Mesothelial cell of epicardium (in vitro differentiated cells): ENCODE results near the gene MKRN2. TPM values are rescaled to one million over a fixed set of nuclear protein-coding genes. Genes with fewer than 3 reads are reported as not detected.

Experiments used
- DNase-seq, 2 experiments: peaks; one replicate each; pipeline ENCODE4 v3.0.0; 2021; ENCODE audit warnings: low spot score in 2 of 2; ENCODE audit not compliant: unreplicated experiment in 2 of 2
- H3K27ac Mint-ChIP-seq: 2 replicates; pipeline ENCODE4 v1.8.0; 2021; ENCODE audit warnings: mixed read lengths
- H3K27me3 Mint-ChIP-seq: 2 replicates; pipeline ENCODE4 v1.8.0; 2021; ENCODE audit warnings: low read depth, mixed read lengths
- H3K36me3 Mint-ChIP-seq: 2 replicates; pipeline ENCODE4 v1.8.0; 2021; ENCODE audit warnings: mixed read lengths
- H3K4me1 Mint-ChIP-seq: 2 replicates; pipeline ENCODE4 v1.8.0; 2021; ENCODE audit warnings: mixed read lengths
- H3K4me3 Mint-ChIP-seq: 2 replicates; pipeline ENCODE4 v1.8.0; 2021; ENCODE audit warnings: mild to moderate bottlenecking, moderate library complexity, mixed read lengths
- H3K9me3 Mint-ChIP-seq: 2 replicates; pipeline ENCODE4 v1.8.0; 2021; ENCODE audit warnings: mixed read lengths
- total RNA-seq: library from RNA; stranded (reverse); gene quantifications from 3 replicates; pipeline ENCODE4 v1.2.1, GENCODE V29; 2021
- TF ChIP-seq, protein P1 (sequence below): fragments of 200-600 bp; sonication (generic); IDR thresholded peaks from one replicate; pipeline ENCODE4 v1.5.0; 2021; ENCODE audit warnings: antibody characterized with exemption; ENCODE audit not compliant: unreplicated experiment

Gene MKRN2
- total RNA-seq, 1 donor from 2014 or later, result 34.2 TPM

DNA sequence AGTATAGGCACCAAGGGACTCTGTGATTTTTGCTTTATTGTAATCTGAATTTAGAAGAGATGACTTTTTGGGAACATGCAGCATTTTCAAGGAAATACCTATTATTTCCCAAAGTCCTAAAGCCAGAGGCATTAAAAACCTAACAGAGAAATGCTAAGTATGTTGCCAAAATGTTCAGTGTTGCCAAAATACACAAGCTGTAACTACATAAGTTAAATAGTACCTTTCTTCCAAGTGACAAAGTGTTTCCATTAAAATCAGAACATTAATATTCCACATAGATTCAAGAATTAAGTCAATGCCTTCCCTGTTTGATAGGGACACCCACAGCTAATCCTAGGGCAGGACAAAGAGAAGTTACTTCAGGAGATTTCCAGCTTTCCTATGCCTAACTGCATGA, 42.0 kb downstream of the MKRN2 start:
- no peak for DNase-seq
- Mint-ChIP-seq H3K9me3 (no peaks in the 10 kb centered on the region), H3K36me3 (peaks cover 50% of the 10 kb centered on the region), H3K4me1 (no peaks in the 10 kb centered on the region), H3K4me3 (no peak overlapping the region), H3K27me3 (no peaks in the 10 kb centered on the region), H3K27ac (no peak overlapping the region)
- TF ChIP-seq, protein P1, sequence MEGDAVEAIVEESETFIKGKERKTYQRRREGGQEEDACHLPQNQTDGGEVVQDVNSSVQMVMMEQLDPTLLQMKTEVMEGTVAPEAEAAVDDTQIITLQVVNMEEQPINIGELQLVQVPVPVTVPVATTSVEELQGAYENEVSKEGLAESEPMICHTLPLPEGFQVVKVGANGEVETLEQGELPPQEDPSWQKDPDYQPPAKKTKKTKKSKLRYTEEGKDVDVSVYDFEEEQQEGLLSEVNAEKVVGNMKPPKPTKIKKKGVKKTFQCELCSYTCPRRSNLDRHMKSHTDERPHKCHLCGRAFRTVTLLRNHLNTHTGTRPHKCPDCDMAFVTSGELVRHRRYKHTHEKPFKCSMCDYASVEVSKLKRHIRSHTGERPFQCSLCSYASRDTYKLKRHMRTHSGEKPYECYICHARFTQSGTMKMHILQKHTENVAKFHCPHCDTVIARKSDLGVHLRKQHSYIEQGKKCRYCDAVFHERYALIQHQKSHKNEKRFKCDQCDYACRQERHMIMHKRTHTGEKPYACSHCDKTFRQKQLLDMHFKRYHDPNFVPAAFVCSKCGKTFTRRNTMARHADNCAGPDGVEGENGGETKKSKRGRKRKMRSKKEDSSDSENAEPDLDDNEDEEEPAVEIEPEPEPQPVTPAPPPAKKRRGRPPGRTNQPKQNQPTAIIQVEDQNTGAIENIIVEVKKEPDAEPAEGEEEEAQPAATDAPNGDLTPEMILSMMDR, result no peak

DNA sequence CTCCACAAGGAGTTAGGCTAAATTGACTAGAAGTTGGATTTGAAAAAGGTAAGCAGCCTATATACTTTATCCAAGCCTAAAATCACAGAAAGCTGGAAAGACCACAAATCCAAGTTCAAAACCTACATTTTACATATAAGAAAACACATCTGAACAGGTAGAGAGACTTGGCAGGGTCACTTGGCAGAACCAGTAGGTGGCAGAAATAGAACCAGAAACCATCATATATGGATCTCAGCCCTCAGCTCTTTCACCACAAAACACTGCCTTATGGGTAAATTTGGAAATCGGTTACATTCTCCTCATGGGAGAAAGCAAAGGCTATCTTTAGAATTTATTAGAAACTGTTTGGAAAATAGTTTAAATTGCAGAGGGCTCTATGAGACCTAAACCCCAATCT, 44.2 kb downstream of the MKRN2 start:
- Mint-ChIP-seq H3K4me3 (no peak overlapping the region), H3K9me3 (no peaks in the 10 kb centered on the region), H3K27me3 (no peaks in the 10 kb centered on the region), H3K36me3 (peaks cover 41% of the 10 kb centered on the region), H3K4me1 (no peaks in the 10 kb centered on the region), H3K27ac (no peak overlapping the region)
- TF ChIP-seq, protein P1, result no peak
- no peak for DNase-seq

DNA sequence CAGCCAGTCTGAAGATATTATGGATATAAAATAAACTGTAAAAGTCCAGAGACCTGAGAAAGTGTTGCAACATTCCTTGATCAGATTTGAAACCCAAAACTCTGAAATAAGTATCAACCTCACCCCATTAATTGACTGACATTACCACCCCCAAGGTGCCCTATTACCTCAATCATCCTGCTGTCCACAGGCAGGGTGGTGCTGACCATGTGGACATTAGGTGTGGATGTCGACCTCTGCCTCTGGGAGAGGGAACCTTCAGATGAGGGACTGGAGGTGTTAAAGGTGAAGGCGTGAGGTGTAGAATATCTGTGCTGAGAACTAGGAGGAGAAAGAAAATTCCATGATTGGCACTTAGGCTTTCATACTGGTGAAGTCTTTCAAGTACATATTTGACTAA, 47.1 kb downstream of the MKRN2 start:
- no peaks in the 10 kb centered on the region for H3K4me1 Mint-ChIP-seq
- no peak overlapping the region for H3K4me3 Mint-ChIP-seq
- H3K9me3 Mint-ChIP-seq, result no peaks in the 10 kb centered on the region
- no peak for DNase-seq
- TF ChIP-seq, protein P1, result no peak
- H3K36me3 Mint-ChIP-seq, result peaks cover 41% of the 10 kb centered on the region
- no peaks in the 10 kb centered on the region for H3K27me3 Mint-ChIP-seq
- no peak overlapping the region for H3K27ac Mint-ChIP-seq

DNA sequence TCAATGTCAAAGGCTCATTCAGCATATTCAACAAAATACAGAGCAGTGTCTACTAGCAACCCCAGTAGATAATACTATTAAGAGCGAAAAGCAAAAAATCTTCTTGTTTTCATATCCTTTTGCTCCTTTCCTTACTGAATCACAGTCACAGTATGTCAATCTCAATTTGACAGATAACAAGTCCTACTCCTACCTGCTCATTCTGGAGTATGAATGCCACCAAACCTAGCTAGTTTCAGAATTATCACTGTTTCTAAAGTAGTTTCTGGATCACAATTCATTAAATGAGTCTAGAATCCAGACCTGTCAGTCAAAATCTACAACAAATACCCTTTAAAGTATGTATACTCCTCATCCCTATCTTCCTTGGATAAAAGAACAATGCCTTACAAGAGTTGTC, 51.5 kb downstream of the MKRN2 start:
- Mint-ChIP-seq H3K27ac (no peak overlapping the region), H3K4me1 (no peaks in the 10 kb centered on the region), H3K27me3 (no peaks in the 10 kb centered on the region), H3K4me3 (no peak overlapping the region), H3K9me3 (no peaks in the 10 kb centered on the region), H3K36me3 (peaks cover 31% of the 10 kb centered on the region)
- TF ChIP-seq, protein P1, result no peak
- no peak for DNase-seq

DNA sequence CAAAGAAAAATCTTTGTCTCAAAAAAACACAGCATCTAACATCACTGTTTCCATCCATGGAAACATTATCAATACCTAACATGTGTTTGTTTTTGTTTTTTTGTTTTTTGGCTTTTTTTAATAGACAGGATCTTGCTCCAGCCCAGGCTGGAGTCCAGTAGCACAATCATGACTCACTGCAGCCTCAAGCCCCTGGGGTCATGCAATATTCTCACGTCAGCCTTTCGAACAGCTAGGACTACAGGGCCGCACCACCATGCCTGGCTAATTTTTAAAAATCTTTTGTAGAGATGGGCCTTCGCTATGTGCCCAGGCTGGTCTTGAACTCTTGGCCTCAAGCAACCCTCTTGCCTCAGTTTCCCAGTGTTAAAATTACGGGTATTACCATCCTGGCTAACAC, 54.2 kb downstream of the MKRN2 start:
- Mint-ChIP-seq H3K4me3 (no peak overlapping the region), H3K27me3 (no peaks in the 10 kb centered on the region), H3K9me3 (no peaks in the 10 kb centered on the region), H3K4me1 (no peaks in the 10 kb centered on the region), H3K36me3 (peaks cover 24% of the 10 kb centered on the region), H3K27ac (no peak overlapping the region)
- DNase-seq, result no peak
- TF ChIP-seq, protein P1, result no peak
